Psoas muscle (tissue), 8 donors: ENCODE measurements around the gene KLHL1. TPM values are rescaled to one million over a fixed set of nuclear protein-coding genes. Genes with fewer than 3 reads are reported as not detected.

Experiments
- ATAC-seq, 4 donors: fragments of 200-7000 bp; cut with Tn5 transposase; one replicate each; pipeline ENCODE4 v1.9.1; 2020; ENCODE audit warnings: moderate library complexity in 3 of 4, mild to moderate bottlenecking in 2 of 4
- DNase-seq, 2 donors: peaks; one replicate each; pipeline ENCODE4 v3.0.0-alpha.2; 2020
- H3K27ac ChIP-seq: fragments of 200-600 bp; one replicate; pipeline ENCODE4 v1.8.0; 2022
- H3K27me3 ChIP-seq, 3 donors: fragments of 200-600 bp in 1 of 3; one replicate each; pipeline versions ENCODE4 v1.6.1 to v1.8.0; 2013 to 2022; ENCODE audit warnings: low read length in 2 of 3, mild to moderate bottlenecking in 2 of 3, moderate library complexity in 1 of 3; ENCODE audit not compliant: insufficient read depth in 3 of 3
- H3K36me3 ChIP-seq, 2 donors: fragments of 200-600 bp in 1 of 2; one replicate each; pipeline versions ENCODE4 v1.6.1 to v1.8.0; 2013 to 2022; ENCODE audit warnings: low read depth in 1 of 2, mild to moderate bottlenecking in 1 of 2, moderate library complexity in 1 of 2; ENCODE audit not compliant: insufficient read depth in 1 of 2
- H3K4me1 ChIP-seq: fragments of 200-600 bp; one replicate; pipeline ENCODE4 v1.8.0; 2022
- H3K4me3 ChIP-seq: fragments of 200-600 bp; one replicate; pipeline ENCODE4 v1.8.0; 2022; ENCODE audit warnings: mild to moderate bottlenecking
- H3K9me3 ChIP-seq: fragments of 200-600 bp; one replicate; pipeline ENCODE4 v1.8.0; 2022
- WGBS, 3 donors: extraction: QIAGEN DNeasy Blood & Tissue Kit; methylation state at CpG; one replicate each; pipeline versions ENCODE4 v1.1.6 to v1.1.7; 2013; 5-methylcytosine and 5-hydroxymethylcytosine counted together
- intact Hi-C, 2 donors: fragments of 100-400 bp; cut with DNase I; formaldehyde crosslinking; loops; one replicate each; pipeline versions ENCODE4 v1.11.0 to v1.14.2; 2022
- polyA plus RNA-seq, 3 donors: library from polyadenylated mRNA; stranded (reverse); fragments of 200-250 nt; gene quantifications; one replicate each; pipeline ENCODE4 v1.2.3, GENCODE V29; 2013
- total RNA-seq, 4 donors: library from RNA; stranded (reverse); fragmentation: NEBNext Ultra II Directional in 2 of 4; extraction: Animal tissue kit (Norgen Biotek cat#: 25700) in 2 of 4; gene quantifications; one replicate each; pipeline versions ENCODE4 v1.2.1 to v1.2.4, GENCODE V29; 2021 to 2023
- TF ChIP-seq, protein P1 (sequence below): fragments of 200-600 bp; IDR thresholded peaks from one replicate; pipeline ENCODE4 v1.8.0; 2022; ENCODE audit warnings: antibody characterized with exemption
- donor health status: healthy with polysubstance abuse.
- donor health status: DM: no; HTN: no; CAD: no; lungs with moderate emphysema.
- donor health status: Bipolar disorder and iron deficiency.
- donor health status: healthy.
- donor health status: DM: yes; HTN: yes; CAD: no.
- donor health status: DM: no; HTN: no; CAD: no.
- donor health status: DM: no; HTN: no; CAD: no.
- donor health status: DM: yes; HTN: yes; CAD: no.

Gene KLHL1
- total and polyA plus RNA-seq, 7 donors, result not detected

DNA sequence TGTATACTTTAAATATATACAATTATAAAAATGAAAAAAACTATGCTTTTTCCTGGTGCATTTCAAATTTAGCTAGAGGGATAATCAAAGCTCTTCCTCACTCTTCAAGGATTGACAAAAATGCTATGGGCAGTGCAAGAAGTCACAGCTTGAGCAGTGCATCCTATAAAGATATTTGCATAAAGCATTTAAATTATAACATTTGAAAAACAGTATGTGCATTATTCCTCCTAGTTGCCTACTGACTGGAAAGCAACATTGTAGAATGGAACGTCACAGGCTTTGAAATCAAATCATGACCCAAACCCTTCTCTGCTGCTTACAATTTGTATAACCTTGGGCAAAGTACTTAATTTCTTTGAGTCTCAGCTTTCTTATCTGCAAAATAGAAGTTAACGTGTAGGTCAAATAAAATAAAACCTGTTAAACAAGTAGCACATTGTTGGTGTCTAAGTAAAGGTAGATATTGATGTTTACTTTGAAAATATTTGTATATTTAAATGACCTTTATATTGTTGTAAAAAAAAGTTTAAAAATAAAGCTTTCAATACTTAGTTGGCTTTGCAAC is 9.2 kb upstream of the KLHL1 start:
- ATAC-seq, result no peak
- WGBS, 3 donors, result 61 to 73% (median 61%) methylated on average over 2 of the region's 2 CpGs
- TF ChIP-seq, protein P1, sequence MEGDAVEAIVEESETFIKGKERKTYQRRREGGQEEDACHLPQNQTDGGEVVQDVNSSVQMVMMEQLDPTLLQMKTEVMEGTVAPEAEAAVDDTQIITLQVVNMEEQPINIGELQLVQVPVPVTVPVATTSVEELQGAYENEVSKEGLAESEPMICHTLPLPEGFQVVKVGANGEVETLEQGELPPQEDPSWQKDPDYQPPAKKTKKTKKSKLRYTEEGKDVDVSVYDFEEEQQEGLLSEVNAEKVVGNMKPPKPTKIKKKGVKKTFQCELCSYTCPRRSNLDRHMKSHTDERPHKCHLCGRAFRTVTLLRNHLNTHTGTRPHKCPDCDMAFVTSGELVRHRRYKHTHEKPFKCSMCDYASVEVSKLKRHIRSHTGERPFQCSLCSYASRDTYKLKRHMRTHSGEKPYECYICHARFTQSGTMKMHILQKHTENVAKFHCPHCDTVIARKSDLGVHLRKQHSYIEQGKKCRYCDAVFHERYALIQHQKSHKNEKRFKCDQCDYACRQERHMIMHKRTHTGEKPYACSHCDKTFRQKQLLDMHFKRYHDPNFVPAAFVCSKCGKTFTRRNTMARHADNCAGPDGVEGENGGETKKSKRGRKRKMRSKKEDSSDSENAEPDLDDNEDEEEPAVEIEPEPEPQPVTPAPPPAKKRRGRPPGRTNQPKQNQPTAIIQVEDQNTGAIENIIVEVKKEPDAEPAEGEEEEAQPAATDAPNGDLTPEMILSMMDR, result no peak

DNA sequence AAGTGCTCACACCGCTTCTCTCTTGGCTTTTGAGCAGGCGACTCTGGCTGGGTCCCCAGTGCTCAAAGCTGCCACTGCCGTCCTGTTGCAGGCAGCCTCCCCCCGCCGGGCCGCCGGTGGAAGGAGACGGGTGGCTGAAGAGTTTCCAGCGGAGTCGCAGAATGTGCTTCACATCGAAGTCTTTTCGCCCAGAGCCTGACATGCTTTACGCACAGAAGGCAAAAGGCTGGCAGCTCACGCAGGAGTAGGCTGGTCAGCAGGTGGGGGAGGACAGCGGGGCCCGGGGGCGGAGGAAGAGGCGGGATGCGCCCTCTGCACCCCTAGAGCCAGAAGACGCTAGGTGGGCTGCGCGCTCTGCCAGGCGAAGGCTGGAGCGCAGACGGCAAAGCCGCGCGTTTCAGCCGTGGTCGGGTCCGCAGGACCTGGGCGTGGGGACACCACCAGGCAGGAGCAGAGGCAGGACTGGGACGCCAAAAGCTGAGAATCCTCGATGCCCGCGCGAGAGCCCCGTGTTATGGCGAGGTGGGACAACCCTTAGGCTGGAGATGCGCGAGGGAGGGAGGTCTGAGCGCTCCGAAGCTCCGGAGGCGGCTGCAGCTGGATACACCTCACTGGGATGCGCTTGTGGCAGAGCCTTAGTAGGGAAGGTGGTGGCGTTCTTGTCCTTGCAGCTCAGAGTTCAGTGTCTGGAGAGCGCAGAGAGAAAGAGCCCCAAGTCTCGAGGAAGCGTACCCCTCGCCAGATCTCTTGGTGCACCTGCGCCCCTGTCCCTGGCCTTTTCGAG is 562 bp downstream of the KLHL1 start, which contains the start of gene ATXN8OS:
TSS of gene ATXN8OS (plus strand) at position 329 of the 784 bp plus-strand sequence.
- no peaks in the 10 kb centered on the region for H3K9me3 ChIP-seq
- intact Hi-C loops, result no loop called here
- H3K27ac ChIP-seq, result no peak within 1 kb of the TSS
- H3K27me3 ChIP-seq, result peaks cover 0 to 9% (median 2%) of the 10 kb centered on the region in 3 donors
- ATAC-seq (no peak), DNase-seq (no peak)
- TF ChIP-seq, protein P1, result no peak
- H3K4me3 ChIP-seq, result no peak within 1 kb of the TSS
- WGBS, 3 donors, result 1 to 3% (median 2%) methylated on average over 53 of the region's 53 CpGs
- no peaks in the 10 kb centered on the region for H3K36me3 ChIP-seq
- no peaks in the 10 kb centered on the region for H3K4me1 ChIP-seq

More for the DNA sequence above, 9.2 kb upstream of the KLHL1 start:
- Histone ChIP-seq H3K4me1 (no peaks in the 10 kb centered on the region), H3K27me3 (no peaks in the 10 kb centered on the region), H3K27ac (no peak overlapping the region), H3K36me3 (no peaks in the 10 kb centered on the region), H3K4me3 (no peak overlapping the region), H3K9me3 (no peaks in the 10 kb centered on the region)
- no peak for DNase-seq
- intact Hi-C loops, result no loop called here

DNA sequence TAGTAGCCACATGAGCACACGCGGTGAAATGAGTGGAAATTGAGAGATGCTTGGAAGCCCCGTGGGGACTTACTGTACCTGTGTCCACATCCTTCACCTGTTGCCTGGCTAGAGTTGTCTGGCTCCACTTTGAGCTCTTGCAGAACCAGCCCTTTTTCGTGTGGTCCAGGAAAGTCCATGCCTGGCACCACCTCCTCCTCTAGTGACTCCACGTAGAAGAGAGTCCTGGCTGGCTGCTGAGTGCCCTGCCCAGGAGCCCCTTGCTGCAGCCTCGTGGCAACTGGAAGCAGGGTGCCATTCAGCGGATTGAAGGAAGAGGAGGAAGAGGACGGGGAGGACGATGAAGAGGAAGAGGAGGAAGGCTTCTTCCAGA is 1.1 kb downstream of the KLHL1 start:
- H3K4me1 ChIP-seq, result no peaks in the 10 kb centered on the region
- no peak overlapping the region for H3K27ac ChIP-seq
- H3K4me3 ChIP-seq, result no peak overlapping the region
- TF ChIP-seq, protein P1, result no peak
- DNase-seq (no peak), ATAC-seq (no peak)
- no peaks in the 10 kb centered on the region for H3K36me3 ChIP-seq
- peaks cover 0 to 9% (median 2%) of the 10 kb centered on the region in 3 donors for H3K27me3 ChIP-seq
- no peaks in the 10 kb centered on the region for H3K9me3 ChIP-seq
- 24 to 31% (median 29%) methylated on average over 7 to 9 of the region's 9 CpGs for WGBS, 3 donors
- intact Hi-C loops, result no loop called here

DNA sequence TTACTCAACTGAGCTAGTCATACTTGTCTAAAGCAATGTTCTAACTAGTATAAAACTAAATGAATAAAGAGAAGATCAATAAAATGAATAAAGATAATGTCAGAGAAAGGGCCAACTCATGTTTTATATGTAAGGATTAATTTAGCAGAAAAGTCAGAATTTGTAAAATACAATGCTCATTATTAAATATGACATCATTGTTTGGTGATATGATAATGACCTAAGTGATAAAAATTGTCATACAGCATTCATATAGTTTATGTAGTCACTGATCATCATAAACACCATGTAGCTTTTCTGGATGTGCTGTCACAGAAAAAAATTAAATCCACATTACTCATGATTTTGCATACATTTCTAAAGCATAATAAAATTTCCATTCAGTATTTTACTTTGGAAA is 3.8 kb downstream of the KLHL1 start:
- peaks cover 0 to 9% (median 2%) of the 10 kb centered on the region in 3 donors for H3K27me3 ChIP-seq
- no peaks in the 10 kb centered on the region for H3K4me1 ChIP-seq
- H3K27ac ChIP-seq, result no peak overlapping the region
- DNase-seq, result no peak
- ATAC-seq, result no peak
- no peaks in the 10 kb centered on the region for H3K9me3 ChIP-seq
- no peak overlapping the region for H3K4me3 ChIP-seq
- H3K36me3 ChIP-seq, result no peaks in the 10 kb centered on the region
- intact Hi-C loops, result no loop called here
- TF ChIP-seq, protein P1, result no peak
